Globus pallidus (tissue), 1 donor: ENCODE measurements around the gene AATK.

Source experiments
- DNase-seq: peaks from one replicate; pipeline ENCODE4 v3.0.0-alpha.2; 2015; ENCODE audit warnings: low spot score

Gene AATK

DNA sequence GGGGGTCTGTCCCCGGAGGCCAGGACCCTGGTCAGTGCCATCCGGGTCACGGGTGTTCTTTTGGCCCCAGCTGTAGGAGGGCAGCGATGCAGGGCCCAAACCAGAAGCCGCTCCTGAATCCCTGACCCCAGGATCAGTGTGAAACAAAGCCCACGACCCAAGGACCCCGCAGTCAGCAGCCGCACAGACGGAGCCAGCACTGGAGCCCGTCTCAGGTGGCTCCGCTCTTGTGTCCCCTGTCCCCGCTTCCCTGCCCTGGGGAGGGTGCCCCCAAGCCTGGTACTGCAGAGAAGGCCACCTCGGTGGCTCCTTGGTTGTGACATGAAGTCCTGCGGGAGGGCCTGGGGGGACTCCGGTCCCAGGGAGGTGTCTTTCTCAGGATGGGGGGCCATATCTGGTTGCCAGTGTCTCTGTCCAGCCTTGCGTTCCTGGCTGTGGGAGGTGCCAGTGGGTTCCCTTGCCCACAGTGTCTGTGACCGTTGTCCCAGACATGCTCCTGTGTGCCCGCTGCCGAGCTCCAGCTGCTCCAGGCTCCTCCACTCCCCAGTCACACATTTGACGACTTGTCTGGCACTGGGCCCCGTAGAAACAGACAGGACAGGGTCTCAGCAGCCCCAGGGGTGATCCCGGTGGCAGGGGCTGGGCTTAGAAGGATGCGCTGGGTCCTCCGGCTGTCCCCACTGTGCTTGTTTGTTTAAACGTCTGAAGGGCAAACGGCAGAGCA lies 97.4 kb downstream of the AATK start:
- no peak for DNase-seq

GRCh38 chr17:81067391-81067811 lies 98.6 kb downstream of the AATK start:
- DNase-seq, result no peak
